ENCODE results near the gene MYO7B.

MYO7B gene

GRCh38 chr2:127608061-127609030, 72.9 kb downstream of the MYO7B start:
- no peak for DNase-seq (ENCODE audit: low read depth, low spot score)

GRCh38 chr2:127609031-127609751, 73.7 kb downstream of the MYO7B start:
- DNase-seq (ENCODE audit: low read depth, low spot score), result no peak

- DNase-seq (ENCODE audit: low read depth, low spot score), result no peak
These were observed 74.3 kb downstream of the MYO7B start for GRCh38 chr2:127609818-127610217.

- no peak for DNase-seq (ENCODE audit: low read depth, low spot score)
These were observed 75.1 kb downstream of the MYO7B start for GRCh38 chr2:127610561-127610960.

- no peak for DNase-seq (ENCODE audit: low read depth, low spot score)
These were observed 75.8 kb downstream of the MYO7B start for GRCh38 chr2:127611076-127611925.

- DNase-seq (ENCODE audit: low read depth, low spot score), result no peak
These were observed 76.8 kb downstream of the MYO7B start for GRCh38 chr2:127612111-127612822.

GRCh38 chr2:127614246-127614645, 78.8 kb downstream of the MYO7B start:
- no peak for DNase-seq (ENCODE audit: low read depth, low spot score)

GRCh38 chr2:127614731-127615130, 79.2 kb downstream of the MYO7B start:
- DNase-seq (ENCODE audit: low read depth, low spot score), result no peak

GRCh38 chr2:127615511-127616166, 80.2 kb downstream of the MYO7B start:
- DNase-seq (ENCODE audit: low read depth, low spot score), result no peak

- DNase-seq (ENCODE audit: low read depth, low spot score), result no peak
These were observed 83.2 kb downstream of the MYO7B start for GRCh38 chr2:127618551-127619202.

- no peak for DNase-seq (ENCODE audit: low read depth, low spot score)
These were observed 83.7 kb downstream of the MYO7B start for GRCh38 chr2:127619203-127619590.

GRCh38 chr2:127619877-127620705, 84.6 kb downstream of the MYO7B start:
- no peak for DNase-seq (ENCODE audit: low read depth, low spot score)

GRCh38 chr2:127620866-127621265, 85.4 kb downstream of the MYO7B start:
- no peak for DNase-seq (ENCODE audit: low read depth, low spot score)

GRCh38 chr2:127621981-127622431, 86.5 kb downstream of the MYO7B start:
- DNase-seq (ENCODE audit: low read depth, low spot score), result no peak

- no peak for DNase-seq (ENCODE audit: low read depth, low spot score)
These were observed 87.3 kb downstream of the MYO7B start for GRCh38 chr2:127622561-127623387.

GRCh38 chr2:127623388-127624319, 88.2 kb downstream of the MYO7B start:
- no peak for DNase-seq (ENCODE audit: low read depth, low spot score)

GRCh38 chr2:127624320-127624755, 88.9 kb downstream of the MYO7B start:
- no peak for DNase-seq (ENCODE audit: low read depth, low spot score)

All from brain pericyte (primary cell).